Fibroblast of lung (primary cell): ENCODE results near the gene CCND3. TPM values are rescaled to one million over a fixed set of nuclear protein-coding genes. Genes with fewer than 3 reads are reported as not detected.

Experiments used
- DNase-seq, 2 donors: peaks; one replicate each; pipeline versions ENCODE4 v3.0.0 to v3.0.0-alpha.2; 2010; ENCODE audit warnings: low read depth in 2 of 2
- H2AFZ ChIP-seq: 2 replicates; pipeline ENCODE4 v1.5.1; 2012; ENCODE audit warnings: low read length, control low read depth, inconsistent platforms
- H3K27ac ChIP-seq: 2 replicates; pipeline ENCODE4 v1.5.1; 2011; ENCODE audit warnings: low read length, control low read depth; ENCODE audit not compliant: insufficient read depth
- H3K27me3 ChIP-seq: 2 replicates; pipeline ENCODE4 v1.5.1; 2011; ENCODE audit warnings: mild to moderate bottlenecking, low read length; ENCODE audit not compliant: control insufficient read depth, insufficient read depth
- H3K36me3 ChIP-seq: 2 replicates; pipeline ENCODE4 v1.5.1; 2011; ENCODE audit warnings: low read length; ENCODE audit not compliant: control insufficient read depth, insufficient read depth
- H3K4me1 ChIP-seq: 2 replicates; pipeline ENCODE4 v1.5.1; 2011; ENCODE audit warnings: low read length; ENCODE audit not compliant: control insufficient read depth, insufficient read depth; ENCODE audit errors: extremely low read depth
- H3K4me2 ChIP-seq: 2 replicates; pipeline ENCODE4 v1.5.1; 2011; ENCODE audit warnings: low read length, control low read depth; ENCODE audit not compliant: insufficient read depth; ENCODE audit errors: extremely low read depth
- H3K4me3 ChIP-seq, 4 experiments: fragments of 200-600 bp in 1 of 4; sonication (generic) in 1 of 4; replicated peaks in 1 of 4; 2 replicates each; pipeline ENCODE4 v1.5.1; 2011 to 2016; ENCODE audit warnings: low read length in 4 of 4, low read depth in 3 of 4, mild to moderate bottlenecking in 3 of 4, control low read depth in 2 of 4, inconsistent platforms in 1 of 4, mixed read lengths in 1 of 4; ENCODE audit not compliant: insufficient read depth in 1 of 4; ENCODE audit errors: control extremely low read depth in 1 of 4
- H3K79me2 ChIP-seq: 2 replicates; pipeline ENCODE4 v1.5.1; 2012; ENCODE audit warnings: mild to moderate bottlenecking, low read length, inconsistent platforms; ENCODE audit not compliant: control insufficient read depth, insufficient read depth
- H3K9ac ChIP-seq: 2 replicates; pipeline ENCODE4 v1.5.1; 2011; ENCODE audit warnings: mild to moderate bottlenecking, low read length, control low read depth; ENCODE audit not compliant: insufficient read depth
- H3K9me3 ChIP-seq: 2 replicates; pipeline ENCODE4 v1.5.1; 2012; ENCODE audit warnings: low read depth, low read length; ENCODE audit not compliant: control insufficient read depth, insufficient read depth
- H4K20me1 ChIP-seq: 2 replicates; pipeline ENCODE4 v1.5.1; 2011; ENCODE audit warnings: low read length; ENCODE audit not compliant: control insufficient read depth, insufficient read depth; ENCODE audit errors: extremely low read depth
- CTCF ChIP-seq, 2 donors: IDR thresholded peaks in 1 of 2; conservative IDR thresholded peaks in 1 of 2; 1 replicate in 1 of 2; 2 replicates in 1 of 2; pipeline ENCODE4 v1.5.1; 2011 to 2012; ENCODE audit warnings: low read length in 2 of 2, control low read depth in 1 of 2, inconsistent platforms in 1 of 2, low read depth in 1 of 2, mild to moderate bottlenecking in 1 of 2
- EZH2 ChIP-seq: IDR thresholded peaks from 2 replicates; pipeline ENCODE4 v1.5.1; 2012; ENCODE audit warnings: low read length, control low read depth, mild to moderate bottlenecking; ENCODE audit errors: missing control alignments
- polyA plus RNA-seq, 2 donors: library from polyadenylated mRNA; depleted of rRNA in 1 of 2; stranded (reverse) in 1 of 2; unstranded in 1 of 2; fragments of >200 nt; gene quantifications; 2 replicates each; pipeline ENCODE4 v1.2.1, GENCODE V29; 2011 to 2012; ENCODE audit warnings: missing spikeins in 1 of 2
- total RNA-seq: library from RNA; depleted of rRNA; stranded (reverse); fragments of >200 nt; gene quantifications from 2 replicates; pipeline ENCODE4 v1.2.1, GENCODE V29; 2014

The CCND3 gene
- total and polyA plus RNA-seq, 2 donors (not counting 1 experiment from before 2014, with no cell fraction given): 15.0 to 29.6 TPM

GRCh38 chr6:41935193-41935574 is 6.4 kb downstream of the CCND3 start:
- Histone ChIP-seq H3K27ac (no peak overlapping the region), H4K20me1 (no peaks in the 10 kb centered on the region), H3K79me2 (peaks cover 29% of the 10 kb centered on the region)

GRCh38 chr6:41934278-41935192 is 7.1 kb downstream of the CCND3 start:
- H3K4me2 ChIP-seq: no peak overlapping the region
- no peaks in the 10 kb centered on the region for H3K9me3 ChIP-seq
- H3K27me3 ChIP-seq: no peaks in the 10 kb centered on the region
- no peak overlapping the region for H3K9ac ChIP-seq
- no peak overlapping the region for H2AFZ ChIP-seq
- peaks cover 23% of the 10 kb centered on the region for H3K79me2 ChIP-seq
- H3K4me1 ChIP-seq: peaks cover 4% of the 10 kb centered on the region
- no peaks in the 10 kb centered on the region for H4K20me1 ChIP-seq
- no peak for DNase-seq
- H3K36me3 ChIP-seq: peaks cover 35% of the 10 kb centered on the region
- no peak overlapping the region for H3K27ac ChIP-seq
- no peak for TF ChIP-seq EZH2
- TF ChIP-seq CTCF (conservative IDR thresholded peaks at IDR 0.05 in 1 of 2, IDR thresholded peaks at IDR 0.05 in 1 of 2; ENCODE audit: low read depth in 1 of 2, low read length in 2 of 2): no peak
- H3K4me3 ChIP-seq: no peak overlapping the region

More at GRCh38 chr6:41935193-41935574, 6.4 kb downstream of the CCND3 start:
- no peak overlapping the region for H3K4me2 ChIP-seq
- H2AFZ ChIP-seq: no peak overlapping the region
- peaks cover 35% of the 10 kb centered on the region for H3K36me3 ChIP-seq
- peaks cover 11% of the 10 kb centered on the region for H3K4me1 ChIP-seq
- H3K9me3 ChIP-seq: no peaks in the 10 kb centered on the region
- no peak overlapping the region for H3K9ac ChIP-seq
- DNase-seq: no peak
- H3K4me3 ChIP-seq: no peak overlapping the region
- TF ChIP-seq EZH2 (no peak), CTCF (conservative IDR thresholded peaks at IDR 0.05 in 1 of 2, IDR thresholded peaks at IDR 0.05 in 1 of 2; ENCODE audit: low read depth in 1 of 2, low read length in 2 of 2) (no peak)
- H3K27me3 ChIP-seq: no peaks in the 10 kb centered on the region

GRCh38 chr6:41932378-41932777 is 9.2 kb downstream of the CCND3 start:
- TF ChIP-seq EZH2 (no peak), CTCF (conservative IDR thresholded peaks at IDR 0.05 in 1 of 2, IDR thresholded peaks at IDR 0.05 in 1 of 2; ENCODE audit: low read depth in 1 of 2, low read length in 2 of 2) (no peak)
- H3K36me3 ChIP-seq: peaks cover 31% of the 10 kb centered on the region
- no peak overlapping the region for H2AFZ ChIP-seq
- no peaks in the 10 kb centered on the region for H3K4me1 ChIP-seq
- no peak overlapping the region for H3K4me3 ChIP-seq
- H3K4me2 ChIP-seq: no peak overlapping the region
- no peaks in the 10 kb centered on the region for H4K20me1 ChIP-seq
- H3K27me3 ChIP-seq: no peaks in the 10 kb centered on the region
- no peak overlapping the region for H3K9ac ChIP-seq
- no peak for DNase-seq
- no peak overlapping the region for H3K27ac ChIP-seq
- no peaks in the 10 kb centered on the region for H3K9me3 ChIP-seq
- peaks cover 4% of the 10 kb centered on the region for H3K79me2 ChIP-seq
